HUES6 (cell line): Measurements from ENCODE around the gene SORCS1.
A peak's percentile ranks its signal among the peaks of the same experiment; 100 is the strongest.

Experiments
- H3K27ac ChIP-seq: 2 replicates; pipeline ENCODE4 v1.7.0; 2013; ENCODE audit warnings: low read depth, mild to moderate bottlenecking, low read length, inconsistent platforms
- H3K27me3 ChIP-seq: 2 replicates; pipeline ENCODE4 v1.6.1; 2013; ENCODE audit warnings: low read length; ENCODE audit not compliant: control insufficient read depth, insufficient read depth
- H3K36me3 ChIP-seq: 2 replicates; pipeline ENCODE4 v1.6.1; 2013; ENCODE audit warnings: low read length; ENCODE audit not compliant: control insufficient read depth, insufficient read depth
- H3K4me1 ChIP-seq: 2 replicates; pipeline ENCODE4 v1.6.1; 2013; ENCODE audit warnings: low read length; ENCODE audit not compliant: control insufficient read depth, insufficient read depth
- H3K4me3 ChIP-seq: 2 replicates; pipeline ENCODE4 v1.5.1; 2013; ENCODE audit warnings: low read depth, low read length
- H3K9ac ChIP-seq: one replicate; pipeline ENCODE4 v1.6.1; 2013; ENCODE audit warnings: mild to moderate bottlenecking, low read length
- H3K9me3 ChIP-seq: 2 replicates; pipeline ENCODE4 v1.6.1; 2013; ENCODE audit warnings: low read depth, low read length; ENCODE audit not compliant: control insufficient read depth, insufficient read depth

SORCS1 gene

DNA sequence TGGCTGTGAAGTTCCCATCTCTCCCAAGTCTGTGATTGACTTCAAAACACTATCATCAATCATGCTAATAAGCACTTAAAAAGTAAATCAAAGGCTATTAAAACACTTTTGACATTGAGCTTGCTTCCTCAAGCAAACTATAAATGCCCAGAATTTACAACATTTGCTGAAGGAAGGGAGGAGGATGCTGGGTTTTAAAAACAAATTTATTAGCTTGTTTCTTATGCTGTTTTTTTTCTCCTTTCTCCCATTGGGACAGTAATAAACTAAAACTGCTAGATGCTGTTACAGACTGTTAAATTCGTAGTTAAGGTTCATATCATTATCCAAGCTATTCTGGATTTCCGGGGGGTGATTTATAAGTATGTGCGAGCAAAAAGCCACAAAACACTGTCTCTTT lies 250.5 kb downstream of the SORCS1 start:
- Histone ChIP-seq H3K4me1 (peaks cover 29% of the 10 kb centered on the region), H3K4me3 (no peak overlapping the region), H3K9me3 (no peaks in the 10 kb centered on the region), H3K36me3 (no peaks in the 10 kb centered on the region), H3K9ac (no peak overlapping the region), H3K27me3 (no peaks in the 10 kb centered on the region), H3K27ac (no peak overlapping the region)

GRCh38 chr10:106913348-106913747 lies 251.2 kb downstream of the SORCS1 start:
- H3K27ac ChIP-seq: no peak overlapping the region
- H3K4me1 ChIP-seq: peaks cover 33% of the 10 kb centered on the region
- peak overlapping the region; percentile 24; the same call in 1 of the 2 replicates for H3K4me3 ChIP-seq
- no peaks in the 10 kb centered on the region for H3K27me3 ChIP-seq
- H3K36me3 ChIP-seq: no peaks in the 10 kb centered on the region
- H3K9me3 ChIP-seq: no peaks in the 10 kb centered on the region
- H3K9ac ChIP-seq: no peak overlapping the region

DNA sequence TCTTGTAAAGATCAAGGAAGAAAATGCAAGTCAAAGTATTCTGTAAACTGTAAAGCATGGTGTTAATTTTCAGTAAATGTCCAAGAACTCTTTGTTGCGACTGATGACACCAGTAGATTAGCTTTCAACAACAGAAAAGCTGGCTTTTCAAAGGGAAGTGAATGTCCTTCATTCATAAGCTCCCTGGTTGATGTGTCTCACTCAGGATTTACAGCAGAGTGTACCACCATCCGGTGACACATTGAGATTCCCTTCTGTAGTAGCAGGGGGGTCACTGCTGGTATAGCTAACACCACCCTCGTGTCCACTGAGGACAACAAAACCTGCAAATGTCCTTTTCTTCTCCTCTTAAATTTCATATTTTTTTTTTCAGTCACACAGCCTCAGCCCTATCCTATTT lies 253.4 kb downstream of the SORCS1 start:
- no peaks in the 10 kb centered on the region for H3K27me3 ChIP-seq
- no peaks in the 10 kb centered on the region for H3K36me3 ChIP-seq
- no peak overlapping the region for H3K4me3 ChIP-seq
- H3K9ac ChIP-seq: no peak overlapping the region
- no peaks in the 10 kb centered on the region for H3K9me3 ChIP-seq
- no peak overlapping the region for H3K27ac ChIP-seq
- peaks cover 33% of the 10 kb centered on the region for H3K4me1 ChIP-seq

DNA sequence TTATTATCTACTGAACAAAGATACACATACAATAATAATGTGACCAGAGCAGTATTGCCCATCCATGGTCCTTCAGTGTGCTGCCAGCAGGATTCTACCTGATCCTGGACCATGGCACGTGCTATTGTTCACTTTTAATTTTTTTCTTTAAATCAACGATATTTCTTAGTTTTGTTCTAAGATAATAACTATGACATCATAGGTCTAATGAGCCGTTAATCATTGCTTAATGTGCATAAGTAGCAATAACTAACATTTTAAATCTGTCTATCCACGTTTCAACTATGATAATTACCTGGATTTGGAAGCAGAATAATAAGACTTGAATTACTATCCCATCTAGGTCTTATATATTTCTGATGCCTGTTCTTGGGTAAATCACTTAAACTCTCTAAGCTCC lies 253.8 kb downstream of the SORCS1 start:
- no peak overlapping the region for H3K27ac ChIP-seq
- peaks cover 33% of the 10 kb centered on the region for H3K4me1 ChIP-seq
- H3K9me3 ChIP-seq: no peaks in the 10 kb centered on the region
- no peaks in the 10 kb centered on the region for H3K36me3 ChIP-seq
- no peaks in the 10 kb centered on the region for H3K27me3 ChIP-seq
- H3K4me3 ChIP-seq: no peak overlapping the region
- H3K9ac ChIP-seq: no peak overlapping the region

DNA sequence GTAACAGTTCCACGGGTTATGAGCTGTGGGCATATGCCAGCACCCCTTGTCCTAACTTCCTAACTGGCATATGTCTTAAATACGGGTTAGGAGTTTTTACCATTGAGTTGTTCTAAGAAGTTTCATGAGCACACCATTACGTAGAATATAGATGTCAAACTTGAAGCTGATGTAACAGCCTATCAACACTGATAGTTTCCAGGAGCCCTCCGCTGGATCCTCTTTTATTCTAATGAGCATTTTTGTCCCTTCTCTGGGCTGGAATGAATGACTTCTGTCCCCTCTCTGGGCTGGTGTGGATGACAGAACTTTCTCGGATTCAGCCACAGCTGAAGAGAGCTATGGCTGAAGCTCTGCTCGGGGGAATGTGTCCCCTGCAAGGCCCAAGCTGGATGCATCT lies 256.3 kb downstream of the SORCS1 start:
- Histone ChIP-seq H3K9ac (no peak overlapping the region), H3K36me3 (no peaks in the 10 kb centered on the region), H3K4me1 (peaks cover 32% of the 10 kb centered on the region), H3K27me3 (no peaks in the 10 kb centered on the region), H3K9me3 (no peaks in the 10 kb centered on the region), H3K27ac (no peak overlapping the region), H3K4me3 (no peak overlapping the region)

- peaks cover 15% of the 10 kb centered on the region for H3K4me1 ChIP-seq
- H3K27ac ChIP-seq: no peak overlapping the region
Measured at GRCh38 chr10:106904209-106904608, 260.3 kb downstream of the SORCS1 start.

DNA sequence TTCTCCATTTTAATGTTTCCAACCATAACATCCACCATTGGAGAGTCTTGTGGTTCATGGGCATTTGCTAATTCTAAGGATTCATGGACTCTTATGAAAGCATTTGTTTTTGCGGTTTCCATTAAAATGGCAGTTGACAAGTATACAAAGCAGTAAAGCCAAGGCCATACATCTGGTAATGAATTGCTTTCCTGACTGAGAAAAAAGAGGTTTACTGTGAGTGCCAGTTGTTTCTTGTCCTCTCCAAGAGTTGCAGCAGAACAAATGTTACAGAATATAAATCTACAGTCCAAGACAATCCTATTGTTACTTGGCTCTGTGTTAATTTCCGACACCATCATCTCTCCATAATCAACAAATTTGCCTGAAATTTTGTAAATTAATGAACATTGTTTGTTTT lies 261.3 kb downstream of the SORCS1 start:
- Histone ChIP-seq H3K27ac (no peak overlapping the region), H3K4me3 (no peak overlapping the region), H3K9ac (no peak overlapping the region), H3K36me3 (no peaks in the 10 kb centered on the region), H3K9me3 (no peaks in the 10 kb centered on the region), H3K4me1 (peaks cover 9% of the 10 kb centered on the region; the same call in 1 of the 2 replicates), H3K27me3 (no peaks in the 10 kb centered on the region)

More at GRCh38 chr10:106904209-106904608, 260.3 kb downstream of the SORCS1 start:
- Histone ChIP-seq H3K4me3 (no peak overlapping the region), H3K36me3 (no peaks in the 10 kb centered on the region), H3K9me3 (no peaks in the 10 kb centered on the region), H3K27me3 (no peaks in the 10 kb centered on the region), H3K9ac (no peak overlapping the region)

- no peaks in the 10 kb centered on the region for H3K9me3 ChIP-seq
- H3K9ac ChIP-seq: no peak overlapping the region
- no peak overlapping the region for H3K27ac ChIP-seq
- H3K36me3 ChIP-seq: no peaks in the 10 kb centered on the region
- H3K27me3 ChIP-seq: no peaks in the 10 kb centered on the region
- peaks cover 9% of the 10 kb centered on the region; the same call in 1 of the 2 replicates for H3K4me1 ChIP-seq
- no peak overlapping the region for H3K4me3 ChIP-seq
Measured at GRCh38 chr10:106900016-106900652, 264.4 kb downstream of the SORCS1 start.

DNA sequence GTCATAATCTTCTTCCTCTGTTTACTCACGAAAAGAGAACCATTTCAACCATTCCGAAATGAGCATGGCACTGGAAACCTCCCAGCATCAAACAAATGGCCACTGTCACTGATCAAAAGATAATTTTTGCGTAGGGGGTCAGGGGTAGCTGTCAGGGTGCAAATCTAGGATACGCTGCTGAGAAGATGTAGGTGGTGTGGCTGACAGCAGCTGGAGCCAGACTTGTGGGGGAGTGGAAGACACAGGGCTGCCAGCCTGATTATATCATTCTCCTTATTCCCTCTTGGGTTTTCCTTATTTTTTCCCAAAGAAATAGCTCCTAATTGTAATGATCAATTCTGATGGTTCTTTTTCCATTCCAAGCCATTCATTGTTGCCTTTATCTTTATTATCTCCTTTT lies 266.1 kb downstream of the SORCS1 start:
- Histone ChIP-seq H3K36me3 (no peaks in the 10 kb centered on the region), H3K27me3 (no peaks in the 10 kb centered on the region), H3K9ac (no peak overlapping the region), H3K4me3 (no peak overlapping the region), H3K27ac (no peak overlapping the region), H3K4me1 (no peaks in the 10 kb centered on the region), H3K9me3 (no peaks in the 10 kb centered on the region)

DNA sequence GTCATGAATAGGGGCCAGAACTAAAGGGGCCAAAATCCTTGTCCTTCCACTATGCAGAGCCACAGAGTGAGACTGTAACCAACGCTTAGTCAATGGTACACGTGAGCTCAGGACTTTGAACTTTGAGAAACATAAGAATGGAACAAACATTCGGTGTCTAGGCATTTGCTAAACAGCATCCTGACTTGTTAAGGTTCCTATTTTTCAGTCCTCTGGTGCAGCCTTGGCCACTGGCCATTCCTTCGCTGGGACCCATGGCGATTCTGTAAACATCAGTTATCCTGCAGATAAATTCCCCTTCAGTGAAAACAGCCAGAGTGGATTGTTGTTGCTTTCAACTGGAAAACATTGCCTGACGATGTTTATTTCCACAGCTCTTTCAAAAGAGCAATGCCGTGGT lies 266.8 kb downstream of the SORCS1 start:
- H3K4me1 ChIP-seq: no peaks in the 10 kb centered on the region
- H3K4me3 ChIP-seq: no peak overlapping the region
- H3K27ac ChIP-seq: no peak overlapping the region
- no peak overlapping the region for H3K9ac ChIP-seq
- no peaks in the 10 kb centered on the region for H3K9me3 ChIP-seq
- H3K27me3 ChIP-seq: no peaks in the 10 kb centered on the region
- H3K36me3 ChIP-seq: no peaks in the 10 kb centered on the region

GRCh38 chr10:106894692-106895091 lies 269.8 kb downstream of the SORCS1 start:
- Histone ChIP-seq H3K4me1 (no peaks in the 10 kb centered on the region), H3K9me3 (no peaks in the 10 kb centered on the region), H3K27me3 (no peaks in the 10 kb centered on the region), H3K9ac (no peak overlapping the region), H3K4me3 (no peak overlapping the region), H3K36me3 (no peaks in the 10 kb centered on the region), H3K27ac (no peak overlapping the region)
